G401 (cell line): ENCODE measurements around the gene KPNA5. TPM values are rescaled to one million over a fixed set of nuclear protein-coding genes. Genes with fewer than 3 reads are reported as not detected.
"Not testable (repeated sequence)": the region's sequence is repeated elsewhere in the genome, so short reads cannot be mapped to it uniquely, and the experiment has no call there.

Experiments
- DNase-seq: peaks from one replicate; pipeline ENCODE4 v3.0.0-alpha.2; 2015; ENCODE audit warnings: low spot score
- in situ Hi-C: cut with HindIII; loops from 2 replicates; pipeline ENCODE4 v1.10.0; 2016; ENCODE audit warnings: low sequenced_read_pairs, mixed read lengths
- total RNA-seq: library from RNA; depleted of rRNA; stranded (reverse); fragments of >200 nt; shearing (Covaris generic); gene quantifications from 2 replicates; pipeline ENCODE4 v1.2.3, GENCODE V29; 2014; rRNA removed

Gene KPNA5
- total RNA-seq: 15.4 and 20.5 TPM in 2 replicates

- peak; percentile 95 for DNase-seq
- in situ Hi-C loops: no loop called here
Measured at GRCh38 chr6:116680880-116681672, at the start of gene KPNA5. KPNA5 (plus strand) TSS chr6:116681211; CDS start chr6:116681335, 124 bp downstream.

DNA sequence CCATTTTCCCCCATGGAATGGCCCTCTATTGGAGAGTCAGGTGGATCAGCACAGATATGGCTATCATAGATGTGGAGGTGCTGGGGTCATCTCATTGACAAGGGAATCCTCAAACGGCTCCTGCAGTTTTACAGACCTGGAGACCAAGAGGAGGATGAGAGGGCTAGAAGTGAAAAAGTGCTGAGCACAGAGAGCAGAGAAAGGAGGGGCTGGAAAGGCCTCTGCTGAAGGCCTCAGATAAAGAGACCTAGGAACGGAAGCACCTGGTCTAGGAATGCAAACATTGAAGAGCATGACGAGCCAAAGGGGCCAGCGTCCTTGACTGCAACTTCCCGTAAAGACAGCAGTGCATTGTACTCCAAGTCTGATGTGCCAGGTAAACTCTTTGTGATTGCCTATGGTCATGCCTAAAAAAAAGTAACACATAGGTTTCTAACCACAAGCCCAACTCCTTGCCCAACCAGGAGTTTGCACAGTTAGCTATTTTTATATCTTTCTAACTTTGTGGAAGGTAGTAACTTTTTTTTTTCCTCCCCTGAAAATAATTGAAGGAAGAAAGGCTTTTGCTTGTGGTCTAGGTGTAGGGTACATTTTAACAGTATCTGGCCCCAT is 49.5 kb upstream of the KPNA5 start:
- DNase-seq: no peak
- in situ Hi-C loops: no loop called here

- in situ Hi-C loops: no loop called here
- DNase-seq: no peak
Measured at GRCh38 chr6:116633685-116634084, 47.3 kb upstream of the KPNA5 start.

DNA sequence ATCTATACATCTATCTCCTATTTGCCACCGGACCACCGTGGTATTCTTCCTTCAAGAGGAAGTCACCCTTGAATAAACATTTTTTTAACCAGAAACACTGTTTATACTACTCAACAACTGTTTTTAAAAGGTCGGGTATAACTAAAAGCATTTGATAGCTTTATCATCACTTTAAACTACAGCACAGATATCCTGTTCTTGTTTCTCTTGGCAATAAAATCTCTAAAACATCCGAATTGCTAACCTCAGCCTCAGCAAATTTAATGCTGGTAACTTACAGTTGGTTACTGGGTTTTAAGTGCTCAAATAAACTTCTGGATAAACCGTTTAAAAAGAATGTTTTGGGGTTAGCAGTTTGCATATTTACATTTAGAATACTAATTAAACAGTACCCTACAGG is 32.9 kb upstream of the KPNA5 start:
- DNase-seq: no peak
- in situ Hi-C loops: no loop called here

DNA sequence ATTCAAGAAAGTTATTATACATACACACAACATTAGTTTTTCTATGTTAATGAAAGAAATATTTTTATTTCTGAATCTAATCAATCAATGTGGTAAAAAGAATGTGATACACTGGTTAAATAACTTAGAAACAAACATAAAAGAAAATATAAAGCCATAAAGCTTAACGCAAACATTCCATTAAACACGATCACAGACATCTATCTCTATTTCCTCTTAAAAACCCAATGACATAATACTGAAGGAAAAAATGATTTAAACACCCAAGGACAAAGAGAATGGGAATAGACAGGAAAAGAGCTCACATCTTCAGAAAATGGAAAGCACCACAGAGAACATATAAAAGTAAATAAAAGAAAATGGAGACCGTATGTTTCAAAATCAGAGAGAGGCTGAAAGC is 31.9 kb upstream of the KPNA5 start:
- in situ Hi-C loops: no loop called here
- DNase-seq: no peak

DNA sequence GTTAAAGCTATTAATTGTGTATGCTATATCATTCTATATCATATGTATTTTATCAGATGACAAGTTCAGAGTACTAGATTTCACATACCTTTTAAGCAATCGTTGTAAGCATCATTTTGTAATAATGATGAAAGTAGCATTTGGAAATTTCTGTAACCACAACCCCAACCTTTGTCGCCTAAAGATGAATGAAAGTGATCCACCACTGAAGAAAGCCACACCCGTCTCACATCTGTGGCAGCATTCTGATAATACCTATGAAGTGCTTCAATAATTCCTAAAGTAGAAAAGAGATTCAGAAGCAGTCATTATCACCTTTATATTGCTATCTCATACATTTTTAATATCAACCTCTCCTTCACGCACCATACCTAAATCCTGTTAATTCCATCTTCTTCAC is 29.1 kb upstream of the KPNA5 start:
- DNase-seq: no peak
- in situ Hi-C loops: no loop called here

- in situ Hi-C loops: no loop called here
- DNase-seq: no peak
Measured at GRCh38 chr6:116661594-116661993, 19.4 kb upstream of the KPNA5 start.

GRCh38 chr6:116662202-116662601 is 18.8 kb upstream of the KPNA5 start:
- in situ Hi-C loops: no loop called here
- DNase-seq: no peak

DNA sequence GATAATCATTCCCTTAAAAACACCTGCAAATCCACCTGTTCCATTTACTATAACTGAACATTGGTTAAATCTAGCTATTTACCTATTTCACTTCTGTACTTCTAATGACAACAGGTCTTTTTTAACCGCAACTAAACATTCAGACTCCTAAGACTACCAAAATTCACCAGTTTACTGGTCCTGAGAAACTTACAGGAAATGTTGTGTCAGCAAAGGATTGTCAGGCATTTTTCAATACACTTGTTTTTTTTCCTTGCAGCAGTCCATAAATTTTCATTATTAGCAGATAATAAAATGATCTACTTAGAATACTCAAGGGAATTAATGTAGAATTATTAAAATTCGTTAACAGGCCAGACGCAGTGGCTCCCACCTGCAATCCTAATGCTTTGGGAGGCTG is 17.7 kb upstream of the KPNA5 start:
- in situ Hi-C loops: no loop called here
- no peak for DNase-seq

DNA sequence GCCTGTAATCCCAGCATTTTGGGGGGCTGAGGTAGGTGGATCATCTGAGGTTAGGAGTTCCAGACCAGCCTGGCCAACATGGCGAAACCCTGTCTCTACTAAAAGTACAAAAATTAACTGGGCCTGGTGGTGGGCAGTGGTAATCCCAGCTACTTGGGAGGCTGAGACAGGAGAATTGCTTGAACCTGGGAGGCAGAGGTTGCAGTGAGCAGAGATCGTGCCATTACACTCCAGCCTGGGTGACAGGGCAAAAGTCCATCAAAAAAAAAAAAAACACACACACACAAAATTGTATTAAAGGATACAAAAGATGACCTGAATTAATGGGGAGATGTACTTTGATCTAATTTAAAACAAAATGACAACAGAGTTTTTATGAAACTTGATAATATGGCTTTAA is 16.8 kb upstream of the KPNA5 start:
- DNase-seq, in situ Hi-C loops: not testable (repeated sequence)

DNA sequence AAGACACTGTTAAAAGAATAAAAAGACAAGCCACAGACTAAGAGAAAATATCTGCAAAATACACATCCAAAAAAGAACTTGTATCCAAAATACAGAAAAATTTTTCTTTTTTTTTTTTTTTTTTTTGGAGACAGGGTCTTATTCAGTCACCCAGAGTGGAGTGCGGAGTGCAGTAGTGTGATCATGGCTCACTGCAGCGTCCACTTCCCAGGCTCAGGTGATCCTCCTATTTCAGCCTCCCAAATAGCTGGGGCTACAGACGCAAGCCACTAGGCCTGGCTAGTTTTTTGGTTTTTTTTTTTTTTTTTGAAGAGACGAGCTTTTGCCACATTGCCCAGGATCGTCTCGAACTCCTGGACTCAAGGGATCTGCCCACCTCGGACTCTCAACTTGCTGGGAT is 15.5 kb upstream of the KPNA5 start:
- in situ Hi-C loops: no loop called here
- no peak for DNase-seq

GRCh38 chr6:116666869-116667268 is 14.1 kb upstream of the KPNA5 start:
- in situ Hi-C loops: no loop called here
- DNase-seq: no peak

DNA sequence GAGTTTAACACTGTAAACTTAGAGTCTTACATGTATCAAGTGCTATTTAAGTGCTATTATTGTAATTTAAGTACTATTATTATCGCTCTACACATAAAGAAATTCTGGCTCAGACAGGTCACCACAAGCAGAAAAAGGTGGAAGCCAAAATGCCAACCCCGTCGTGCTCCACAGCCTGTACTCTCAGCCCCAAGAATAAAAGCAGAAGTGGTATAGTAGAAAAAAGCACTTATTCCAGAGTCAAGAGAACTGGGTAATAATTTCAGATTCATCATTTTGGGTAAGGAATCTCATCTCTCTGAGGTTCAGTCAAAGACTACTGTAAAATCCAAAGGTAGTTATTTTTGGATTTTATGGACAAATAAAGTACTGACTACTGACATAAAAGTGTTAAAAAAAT is 13.4 kb upstream of the KPNA5 start:
- in situ Hi-C loops: no loop called here
- no peak for DNase-seq

DNA sequence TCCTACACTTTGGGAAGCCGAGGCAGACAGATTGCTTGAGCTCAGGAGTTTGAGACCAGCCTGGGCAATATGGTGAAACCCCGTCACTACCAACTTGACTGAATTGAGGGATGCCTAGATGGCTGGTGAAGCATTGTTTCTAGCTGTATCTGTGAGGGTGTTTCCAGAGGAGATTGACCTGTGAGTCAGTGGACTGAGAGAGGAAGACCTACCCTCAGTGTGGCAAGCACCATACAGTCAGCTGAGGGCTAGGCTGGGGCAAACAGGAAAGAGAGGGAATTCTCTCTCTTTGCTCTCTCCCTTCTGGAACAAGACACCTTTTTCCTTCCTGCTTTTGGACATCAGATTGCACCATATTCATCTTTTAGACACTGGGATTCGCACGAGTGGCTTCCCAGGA is 8.7 kb upstream of the KPNA5 start:
- no peak for DNase-seq
- in situ Hi-C loops: no loop called here

GRCh38 chr6:116676021-116676420 is 5.0 kb upstream of the KPNA5 start:
- DNase-seq: no peak
- in situ Hi-C loops: no loop called here

DNA sequence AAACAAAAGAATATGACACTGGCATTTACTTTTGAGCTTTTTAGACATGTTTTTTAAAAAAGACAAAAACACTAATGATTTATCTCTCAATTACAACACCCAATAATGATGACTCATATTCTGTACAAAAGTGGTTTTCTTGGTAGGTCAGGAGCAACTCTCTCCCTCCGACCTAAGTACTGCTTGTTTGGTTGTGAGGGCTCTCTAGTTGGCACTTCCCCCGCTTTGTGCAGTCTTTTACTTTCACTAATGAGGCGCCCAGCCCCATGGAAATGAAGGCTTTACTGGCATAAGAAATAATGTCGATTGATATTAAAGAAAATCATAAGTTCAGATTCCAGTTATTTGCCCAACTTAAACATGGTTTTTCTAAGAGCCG is 1.3 kb downstream of the KPNA5 start:
- in situ Hi-C loops: no loop called here
- peak; percentile 33 for DNase-seq

GRCh38 chr6:116685437-116685993 is 4.5 kb downstream of the KPNA5 start:
- no peak for DNase-seq
- in situ Hi-C loops: no loop called here

DNA sequence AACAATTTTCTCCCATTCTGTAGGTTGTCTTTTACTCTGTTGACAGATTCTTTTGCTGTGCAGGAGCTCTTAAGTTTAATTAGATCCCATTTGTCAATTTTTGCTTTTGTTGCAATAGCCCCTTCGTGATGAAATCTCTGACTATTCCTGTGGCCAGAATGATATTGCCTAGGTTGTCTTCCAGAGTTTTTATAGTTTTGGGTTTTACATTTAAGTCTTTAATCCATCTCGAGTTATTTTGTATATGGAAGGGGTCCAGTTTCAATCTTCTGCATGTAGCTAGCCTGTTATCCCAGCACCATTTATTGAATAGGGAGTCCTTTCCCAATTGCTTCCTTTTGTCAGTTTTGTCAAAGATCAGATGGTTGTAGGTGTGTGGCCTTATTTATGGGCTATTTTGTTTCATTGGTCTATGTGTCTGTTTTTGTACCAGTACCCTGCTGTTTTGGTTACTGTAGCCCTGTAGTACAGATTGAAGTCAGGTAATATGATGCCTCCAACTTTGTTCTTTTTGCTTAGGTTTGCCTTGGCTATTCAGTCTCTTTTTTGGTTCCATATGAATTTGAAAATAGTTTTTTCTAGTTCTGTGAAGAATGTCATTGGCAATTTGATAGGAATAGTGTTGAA is 5.6 kb downstream of the KPNA5 start:
- in situ Hi-C loops, DNase-seq: not testable (repeated sequence)

- in situ Hi-C loops: no loop called here
- no peak for DNase-seq
Measured at GRCh38 chr6:116691154-116691553, 10.1 kb downstream of the KPNA5 start.

- DNase-seq, in situ Hi-C loops: not testable (repeated sequence)
Measured at GRCh38 chr6:116692873-116693272, 11.9 kb downstream of the KPNA5 start.
